NCI-H1417 (cell line): ENCODE data around the gene IPO13.

Experiments
- DNase-seq, 3 experiments: peaks; one replicate each; lab custom pipeline; 2025; lab: John Stamatoyannopoulos, UW

IPO13 gene

GRCh38 chr1:43990271-43991199 lies 43.8 kb downstream of the IPO13 start:
- DNase-seq: peak in 1 of 3 experiments; percentile 52

GRCh38 chr1:43991200-43991475 lies 44.4 kb downstream of the IPO13 start:
- no peak for DNase-seq

- peak; percentile 76 to 90 (median 82) for DNase-seq
These were observed 44.9 kb downstream of the IPO13 start, which contains the start of gene CCDC24 for GRCh38 chr1:43991476-43992231. CCDC24 (plus strand) TSS chr1:43991599; CDS start chr1:43991879, 280 bp downstream.

DNA sequence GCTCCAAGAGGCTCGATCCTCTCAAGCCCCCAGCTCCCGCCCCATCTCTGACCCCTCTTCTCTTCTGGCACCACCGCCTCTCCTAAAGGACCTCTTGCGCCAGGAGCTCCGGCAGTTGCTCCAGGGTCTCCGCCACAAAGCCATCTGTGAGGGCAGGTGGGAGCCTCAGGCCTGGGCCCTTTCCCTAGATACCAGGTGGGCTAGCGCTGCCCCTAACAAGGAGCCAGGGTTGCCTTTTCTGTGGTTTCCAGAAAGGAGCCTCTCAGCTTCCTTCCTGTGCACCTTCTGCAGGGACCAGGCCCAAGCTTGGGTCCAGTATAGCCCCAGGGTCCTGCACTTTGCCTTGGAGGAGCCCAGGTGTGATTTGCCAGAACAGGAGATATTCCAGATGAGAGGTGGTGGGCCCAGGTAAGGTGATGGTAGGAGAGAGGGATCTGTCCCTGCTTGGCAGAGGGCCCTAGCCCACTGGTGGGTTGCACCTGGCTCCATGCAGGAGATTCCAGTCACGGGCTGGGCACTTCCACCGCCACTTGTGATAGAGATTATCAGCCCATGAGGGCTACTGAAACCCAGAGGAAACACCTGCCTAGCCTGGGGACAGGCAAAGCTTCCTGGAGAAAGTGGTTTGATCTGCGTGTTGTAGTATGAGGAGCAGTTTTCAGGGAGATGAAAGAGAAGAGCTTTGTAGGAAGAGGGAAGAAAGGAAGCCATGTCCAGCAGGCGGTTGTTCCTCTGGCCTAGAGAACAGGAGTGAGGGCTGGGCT lies 45.7 kb downstream of the IPO13 start:
- DNase-seq: peak in 2 of 3 experiments; percentile 63 to 65

GRCh38 chr1:43993206-43993914 lies 46.6 kb downstream of the IPO13 start:
- no peak for DNase-seq

DNA sequence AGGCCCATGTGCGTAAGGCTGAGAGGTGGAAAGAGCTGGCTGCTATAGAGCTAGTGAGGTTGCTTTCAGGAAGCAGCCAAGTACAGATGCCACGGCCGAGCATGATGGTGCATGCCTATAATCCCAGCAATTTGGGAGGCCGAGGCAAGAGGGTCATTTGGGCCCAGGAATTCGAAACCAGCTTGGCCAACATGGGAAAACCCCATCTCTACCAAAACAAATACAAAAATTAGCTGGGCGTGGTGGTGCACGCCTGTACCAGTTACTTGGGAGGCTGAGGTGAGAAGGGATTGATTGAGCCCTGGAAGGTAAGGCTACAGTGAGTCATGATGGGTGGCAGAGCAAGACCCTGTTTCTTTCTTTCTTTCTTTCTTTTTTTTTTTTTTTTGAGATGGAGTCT lies 47.3 kb downstream of the IPO13 start:
- no peak for DNase-seq

GRCh38 chr1:43994794-43995790 lies 48.3 kb downstream of the IPO13 start:
- peak in 2 of 3 experiments; percentile 13 to 20 for DNase-seq

GRCh38 chr1:43995984-43996732 lies 49.4 kb downstream of the IPO13 start:
- DNase-seq: no peak

DNA sequence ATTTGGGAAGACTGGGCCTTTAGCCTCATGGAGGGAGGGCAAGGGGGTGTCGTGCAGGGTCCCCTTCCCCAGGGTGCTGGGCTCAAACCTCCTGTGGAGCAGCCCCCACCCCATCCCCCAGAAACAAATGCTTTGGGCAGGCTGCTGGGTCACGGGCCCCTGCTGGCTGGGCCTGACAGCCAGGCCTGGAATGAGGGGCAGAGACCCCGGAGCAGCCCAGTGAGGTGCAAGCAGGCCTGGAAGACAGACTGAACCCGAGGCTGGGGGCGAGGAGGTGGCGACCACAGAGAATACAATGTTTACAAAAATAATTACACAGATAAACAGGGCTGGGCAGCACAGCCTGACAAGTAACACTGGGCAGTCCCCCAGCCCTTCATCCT lies 50.0 kb downstream of the IPO13 start:
- no peak for DNase-seq

DNA sequence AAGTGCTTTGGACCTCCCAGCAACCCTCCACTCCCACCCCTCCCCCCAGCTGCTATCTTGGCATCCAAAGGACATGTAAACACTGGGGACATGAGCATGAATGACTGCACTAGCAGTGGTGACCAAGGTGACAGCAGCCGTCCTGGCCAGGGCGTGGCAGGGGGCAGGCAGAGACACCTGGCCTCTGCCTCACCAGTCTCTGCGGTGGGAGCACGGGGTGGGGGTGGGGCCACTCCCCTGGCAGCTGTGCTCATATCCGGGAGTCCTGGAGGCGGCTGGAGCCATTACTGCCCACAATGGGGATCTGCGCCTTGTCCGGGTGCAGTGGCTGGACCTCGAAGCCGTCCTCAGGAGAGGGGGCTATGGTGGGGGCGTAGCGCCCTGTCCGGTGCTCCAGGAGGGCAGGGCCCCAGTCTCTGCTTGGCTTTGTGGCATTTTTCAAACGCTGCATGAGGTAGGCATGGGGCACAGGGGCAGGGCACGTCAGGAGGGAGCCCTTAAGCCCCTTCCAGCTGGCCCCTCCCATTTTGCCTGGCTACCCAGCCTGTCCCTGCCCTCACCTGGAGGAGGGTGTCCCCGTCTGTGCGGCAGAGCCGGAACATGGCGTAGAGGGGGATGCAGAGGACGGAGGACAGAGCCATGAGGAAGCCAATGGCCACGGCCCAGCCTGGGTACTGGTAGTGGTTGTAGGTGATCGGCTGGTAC lies 50.7 kb downstream of the IPO13 start:
- DNase-seq: peak; percentile 24 to 90 (median 79)

- DNase-seq: peak in 1 of 3 experiments; percentile 30
These were observed 51.2 kb downstream of the IPO13 start for GRCh38 chr1:43998000-43998378.

- DNase-seq: no peak
These were observed 52.7 kb downstream of the IPO13 start for GRCh38 chr1:43999455-43999854.

GRCh38 chr1:44000122-44000665 lies 53.4 kb downstream of the IPO13 start:
- DNase-seq: no peak

GRCh38 chr1:44002165-44002564 lies 55.4 kb downstream of the IPO13 start:
- no peak for DNase-seq

GRCh38 chr1:44002606-44003157 lies 55.9 kb downstream of the IPO13 start:
- DNase-seq: no peak

DNA sequence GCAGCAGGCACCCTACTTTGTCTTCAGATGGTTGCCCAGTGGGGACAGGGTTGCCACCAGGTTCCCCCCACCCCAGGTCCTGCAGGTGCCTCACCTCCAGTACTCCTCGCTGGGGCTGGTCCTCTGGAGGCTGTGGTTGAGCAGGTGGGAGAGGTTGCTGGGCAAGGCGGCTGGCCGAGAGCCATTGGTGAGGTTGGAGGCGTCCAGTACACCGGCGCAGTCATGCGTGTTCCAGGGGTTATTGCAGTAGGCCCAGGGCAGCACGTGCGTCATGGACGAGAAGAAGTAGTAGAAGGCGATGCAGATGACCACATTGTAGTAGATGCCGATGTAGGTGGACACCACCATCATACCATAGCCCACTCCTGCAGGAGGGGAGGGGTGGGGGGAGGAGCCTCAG lies 61.5 kb downstream of the IPO13 start:
- DNase-seq: no peak

DNA sequence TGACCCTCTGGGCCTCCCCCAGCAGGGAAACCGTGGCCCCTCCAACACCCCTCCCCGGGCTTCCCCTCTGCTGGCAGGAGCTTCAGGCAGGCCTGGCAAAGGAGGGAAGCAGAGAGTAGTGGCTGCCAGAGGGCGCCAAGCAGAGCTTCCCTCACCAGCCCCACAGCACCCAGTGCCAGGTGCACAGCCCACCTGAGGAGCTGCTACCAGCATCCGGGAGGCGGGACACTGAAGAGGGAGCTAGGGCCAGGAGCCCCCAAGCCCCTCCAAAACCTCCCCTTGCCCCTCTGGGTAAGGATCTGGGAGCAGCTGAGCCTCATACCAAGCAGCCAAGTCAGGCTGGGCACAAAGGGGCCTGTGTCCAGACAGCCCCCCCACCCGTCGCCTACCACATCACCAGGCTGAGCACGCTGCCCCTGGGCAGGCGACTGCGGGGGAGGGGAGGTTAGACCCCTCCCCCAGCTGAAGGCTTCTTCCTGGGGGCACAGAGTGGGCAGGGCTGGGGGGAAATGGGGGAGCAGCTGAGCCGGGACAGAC lies 64.3 kb downstream of the IPO13 start:
- no peak for DNase-seq

- no peak for DNase-seq
These were observed 65.7 kb downstream of the IPO13 start for GRCh38 chr1:44012404-44012803.
